SK-N-SH treated with all-trans-retinoic acid at 6 μM for 48 hours (cell line): ENCODE data around the gene PTPRF.

ENCODE experiments used
- ATAC-seq: fragments of 200-7000 bp; cut with Tn5 transposase; 3 replicates; pipeline ENCODE4 v1.9.1; 2020; ENCODE audit warnings: mild to moderate bottlenecking, moderate library complexity
- ARNTL ChIP-seq: fragments of 450-650 bp; formaldehyde crosslinking; IDR thresholded peaks from 2 replicates; pipeline ENCODE4 v1.5.0; 2020; ENCODE audit warnings: low read depth, mild to moderate bottlenecking, moderate library complexity, borderline replicate concordance
- BACH2 ChIP-seq: fragments of 250-450 bp; sonication (Bioruptor Pico); IDR thresholded peaks from 2 replicates; pipeline ENCODE4 v1.9.0; 2021; ENCODE audit warnings: mild to moderate bottlenecking, borderline replicate concordance
- CSDC2 ChIP-seq: fragments of 250-450 bp; sonication (Bioruptor Pico); IDR thresholded peaks from 2 replicates; pipeline ENCODE4 v1.5.0; 2020; ENCODE audit warnings: mild to moderate bottlenecking, moderate library complexity
- CSRNP3 ChIP-seq: fragments of 250-450 bp; sonication (Bioruptor Pico); IDR thresholded peaks from 2 replicates; pipeline ENCODE4 v1.5.1; 2021; ENCODE audit warnings: mild to moderate bottlenecking, moderate library complexity
- ESRRG ChIP-seq: fragments of 250-450 bp; sonication (Bioruptor Pico); IDR thresholded peaks from 2 replicates; pipeline ENCODE4 v1.6.1; 2021; ENCODE audit warnings: mild to moderate bottlenecking
- GLIS3 ChIP-seq: fragments of 250-450 bp; sonication (Bioruptor Pico); IDR thresholded peaks from 2 replicates; pipeline ENCODE4 v1.5.0; 2020; ENCODE audit warnings: mild to moderate bottlenecking, moderate library complexity
- ISL1 ChIP-seq: fragments of 250-450 bp; sonication (Bioruptor Pico); IDR thresholded peaks from 2 replicates; pipeline ENCODE4 v2.1.2; 2022; ENCODE audit warnings: mild to moderate bottlenecking, moderate library complexity
- PPARA ChIP-seq: fragments of 250-450 bp; sonication (Bioruptor Pico); IDR thresholded peaks from 2 replicates; pipeline ENCODE4 v1.5.0; 2020; ENCODE audit warnings: mild to moderate bottlenecking, borderline replicate concordance
- SNAI2 ChIP-seq: fragments of 250-450 bp; sonication (Bioruptor Pico); IDR thresholded peaks from 2 replicates; pipeline ENCODE4 v1.5.0; 2020; ENCODE audit warnings: mild to moderate bottlenecking, moderate library complexity
- TCF4 ChIP-seq: fragments of 250-450 bp; sonication (Bioruptor Pico); IDR thresholded peaks from 2 replicates; pipeline ENCODE4 v1.8.0; 2021; ENCODE audit warnings: mild to moderate bottlenecking, moderate library complexity, borderline replicate concordance
- TOX ChIP-seq: fragments of 250-450 bp; sonication (Bioruptor Pico); IDR thresholded peaks from 2 replicates; pipeline ENCODE4 v1.8.0; 2021; ENCODE audit warnings: mild to moderate bottlenecking, moderate library complexity, borderline replicate concordance
- TSHZ2 ChIP-seq: fragments of 250-450 bp; sonication (Bioruptor Pico); IDR thresholded peaks from 2 replicates; pipeline ENCODE4 v1.5.0; 2020; ENCODE audit warnings: mild to moderate bottlenecking, moderate library complexity
- ZC3H10 ChIP-seq: fragments of 250-450 bp; sonication (Bioruptor Pico); IDR thresholded peaks from 2 replicates; pipeline ENCODE4 v1.5.1; 2021; ENCODE audit warnings: mild to moderate bottlenecking, moderate library complexity
- ZFP3 ChIP-seq: fragments of 250-450 bp; sonication (Bioruptor Pico); IDR thresholded peaks from 2 replicates; pipeline ENCODE4 v1.5.0; 2020; ENCODE audit warnings: mild to moderate bottlenecking, moderate library complexity
- ZFP30 ChIP-seq: fragments of 450-650 bp; formaldehyde crosslinking; IDR thresholded peaks from 2 replicates; pipeline ENCODE4 v1.5.0; 2022; ENCODE audit warnings: mild to moderate bottlenecking, moderate library complexity
- ZNF565 ChIP-seq: fragments of 450-650 bp; formaldehyde crosslinking; conservative IDR thresholded peaks from 2 replicates; pipeline ENCODE4 v1.5.0; 2020; ENCODE audit warnings: low read depth, mild to moderate bottlenecking, moderate library complexity
- ZNF70 ChIP-seq: fragments of 450-650 bp; formaldehyde crosslinking; IDR thresholded peaks from 2 replicates; pipeline ENCODE4 v1.5.0; 2020; ENCODE audit warnings: mild to moderate bottlenecking, moderate library complexity
- ZNF8 ChIP-seq: fragments of 450-650 bp; formaldehyde crosslinking; IDR thresholded peaks from 2 replicates; pipeline ENCODE4 v1.5.0; 2020; ENCODE audit warnings: mild to moderate bottlenecking, moderate library complexity
- TF ChIP-seq, protein P1 (sequence below): fragments of 250-450 bp; sonication (Bioruptor Pico); IDR thresholded peaks from 2 replicates; pipeline ENCODE4 v1.8.0; 2021; ENCODE audit warnings: low read depth, mild to moderate bottlenecking, moderate library complexity, borderline replicate concordance
- TF ChIP-seq, protein P2 (sequence below): fragments of 250-450 bp; sonication (Bioruptor Pico); IDR thresholded peaks from 2 replicates; pipeline ENCODE4 v1.8.0; 2020; ENCODE audit warnings: mild to moderate bottlenecking, moderate library complexity, borderline replicate concordance

PTPRF gene

GRCh38 chr1:43634721-43635120 is 104.0 kb downstream of the PTPRF start:
- TF ChIP-seq GLIS3 (no peak), ZFP30 (no peak), ZC3H10 (no peak), TCF4 (CRISPR knock-in tag) (no peak), TOX (no peak), CSRNP3 (no peak), SNAI2 (CRISPR knock-in tag) (no peak), ESRRG (CRISPR knock-in tag) (no peak), ZNF8 (CRISPR knock-in tag) (no peak), PPARA (no peak)
- TF ChIP-seq, protein P1, sequence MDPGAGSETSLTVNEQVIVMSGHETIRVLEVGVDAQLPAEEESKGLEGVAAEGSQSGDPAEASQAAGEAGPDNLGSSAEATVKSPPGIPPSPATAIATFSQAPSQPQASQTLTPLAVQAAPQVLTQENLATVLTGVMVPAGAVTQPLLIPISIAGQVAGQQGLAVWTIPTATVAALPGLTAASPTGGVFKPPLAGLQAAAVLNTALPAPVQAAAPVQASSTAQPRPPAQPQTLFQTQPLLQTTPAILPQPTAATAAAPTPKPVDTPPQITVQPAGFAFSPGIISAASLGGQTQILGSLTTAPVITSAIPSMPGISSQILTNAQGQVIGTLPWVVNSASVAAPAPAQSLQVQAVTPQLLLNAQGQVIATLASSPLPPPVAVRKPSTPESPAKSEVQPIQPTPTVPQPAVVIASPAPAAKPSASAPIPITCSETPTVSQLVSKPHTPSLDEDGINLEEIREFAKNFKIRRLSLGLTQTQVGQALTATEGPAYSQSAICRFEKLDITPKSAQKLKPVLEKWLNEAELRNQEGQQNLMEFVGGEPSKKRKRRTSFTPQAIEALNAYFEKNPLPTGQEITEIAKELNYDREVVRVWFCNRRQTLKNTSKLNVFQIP: no peak
- no peak for ATAC-seq

DNA sequence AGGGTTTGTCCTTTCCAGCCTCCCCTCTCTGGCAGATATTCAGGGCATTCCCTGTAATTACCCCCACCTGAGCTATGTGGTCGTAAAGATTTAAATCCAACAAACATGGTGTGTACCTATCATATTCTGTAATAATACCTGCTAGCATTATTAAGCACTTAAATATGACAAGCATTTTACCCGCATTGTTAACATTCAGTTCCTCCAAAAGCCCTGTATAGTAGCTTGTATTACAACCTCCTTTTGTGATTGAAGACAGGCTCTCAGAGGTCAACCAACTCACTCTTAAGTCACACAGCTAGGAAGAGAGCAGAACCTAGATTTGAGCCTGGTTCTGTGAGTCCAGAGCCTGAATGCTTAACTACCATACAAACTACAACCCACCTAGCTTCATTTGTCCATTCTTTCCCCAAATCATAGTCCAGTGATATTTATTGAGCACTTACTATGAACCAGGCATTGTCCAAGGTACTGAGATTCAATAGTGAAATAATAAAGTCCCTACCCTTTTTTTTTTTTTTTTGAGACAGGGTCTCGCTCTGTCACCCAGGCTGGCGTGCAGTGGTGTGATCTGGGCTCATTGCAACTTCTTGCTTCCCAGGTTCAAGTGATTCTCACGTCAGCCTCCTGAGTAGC is 105.4 kb downstream of the PTPRF start:
- TF ChIP-seq, protein P1: no peak
- TF ChIP-seq ZNF70 (CRISPR knock-in tag) (no peak), ARNTL (CRISPR knock-in tag) (no peak), ZNF565 (CRISPR knock-in tag) (no peak), CSDC2 (no peak), ISL1 (CRISPR knock-in tag) (no peak), TCF4 (CRISPR knock-in tag) (no peak), TOX (no peak), BACH2 (CRISPR knock-in tag) (no peak), ZNF8 (CRISPR knock-in tag) (no peak), GLIS3 (no peak), PPARA (no peak), ZFP30 (no peak), ZC3H10 (no peak), ZFP3 (CRISPR knock-in tag) (no peak), CSRNP3 (no peak), ESRRG (CRISPR knock-in tag) (no peak), TSHZ2 (CRISPR knock-in tag) (no peak), SNAI2 (CRISPR knock-in tag) (no peak)
- TF ChIP-seq, protein P2, sequence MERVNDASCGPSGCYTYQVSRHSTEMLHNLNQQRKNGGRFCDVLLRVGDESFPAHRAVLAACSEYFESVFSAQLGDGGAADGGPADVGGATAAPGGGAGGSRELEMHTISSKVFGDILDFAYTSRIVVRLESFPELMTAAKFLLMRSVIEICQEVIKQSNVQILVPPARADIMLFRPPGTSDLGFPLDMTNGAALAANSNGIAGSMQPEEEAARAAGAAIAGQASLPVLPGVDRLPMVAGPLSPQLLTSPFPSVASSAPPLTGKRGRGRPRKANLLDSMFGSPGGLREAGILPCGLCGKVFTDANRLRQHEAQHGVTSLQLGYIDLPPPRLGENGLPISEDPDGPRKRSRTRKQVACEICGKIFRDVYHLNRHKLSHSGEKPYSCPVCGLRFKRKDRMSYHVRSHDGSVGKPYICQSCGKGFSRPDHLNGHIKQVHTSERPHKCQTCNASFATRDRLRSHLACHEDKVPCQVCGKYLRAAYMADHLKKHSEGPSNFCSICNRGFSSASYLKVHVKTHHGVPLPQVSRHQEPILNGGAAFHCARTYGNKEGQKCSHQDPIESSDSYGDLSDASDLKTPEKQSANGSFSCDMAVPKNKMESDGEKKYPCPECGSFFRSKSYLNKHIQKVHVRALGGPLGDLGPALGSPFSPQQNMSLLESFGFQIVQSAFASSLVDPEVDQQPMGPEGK (CRISPR knock-in tag): no peak
- ATAC-seq: no peak; the same call in 2 of the 3 replicates
